HAP-1 (cell line): Measurements from ENCODE around the gene SDK1.

Source experiments
- DNase-seq, 2 experiments: peaks; one replicate each; pipeline ENCODE4 v3.0.0-alpha.2; 2016 to 2020; ENCODE audit warnings: low spot score in 2 of 2
- H3K27me3 ChIP-seq: fragments of 250-450 bp; sonication (Bioruptor Pico); 2 replicates; pipeline ENCODE4 v1.5.1; 2020; ENCODE audit warnings: low read depth, mild to moderate bottlenecking, moderate library complexity
- H3K36me3 ChIP-seq: fragments of 250-450 bp; sonication (Bioruptor Pico); replicated peaks from 2 replicates; pipeline ENCODE4 v1.5.1; 2020; ENCODE audit warnings: mild to moderate bottlenecking
- H3K4me1 ChIP-seq: fragments of 250-450 bp; sonication (Bioruptor Pico); 2 replicates; pipeline ENCODE4 v1.5.1; 2020; ENCODE audit warnings: mild to moderate bottlenecking
- H3K4me3 ChIP-seq: fragments of 250-450 bp; sonication (Bioruptor Pico); 2 replicates; pipeline ENCODE4 v1.5.1; 2020; ENCODE audit warnings: mild to moderate bottlenecking, moderate library complexity
- H3K9me3 ChIP-seq: fragments of 250-450 bp; sonication (Bioruptor Pico); 2 replicates; pipeline ENCODE4 v1.5.1; 2020; ENCODE audit warnings: mild to moderate bottlenecking, moderate library complexity
- in situ Hi-C: fragments of 300-500 bp; cut with MboI; formaldehyde crosslinking; loops from 3 replicates; pipeline ENCODE4 v1.14.3; 2020; ENCODE audit warnings: low sequenced_read_pairs, inconsistent platforms, mixed read lengths

Gene SDK1

GRCh38 chr7:4058158-4058557 is 757.1 kb downstream of the SDK1 start:
- Histone ChIP-seq H3K4me3 (no peak overlapping the region), H3K4me1 (no peaks in the 10 kb centered on the region), H3K36me3 (no peaks in the 10 kb centered on the region), H3K27me3 (no peaks in the 10 kb centered on the region), H3K9me3 (no peaks in the 10 kb centered on the region)
- in situ Hi-C loops = no loop called here
- no peak for DNase-seq

GRCh38 chr7:4065190-4065589 is 764.1 kb downstream of the SDK1 start:
- in situ Hi-C loops = no loop called here
- Histone ChIP-seq H3K36me3 (no peaks in the 10 kb centered on the region), H3K4me1 (no peaks in the 10 kb centered on the region), H3K9me3 (no peaks in the 10 kb centered on the region), H3K27me3 (no peaks in the 10 kb centered on the region), H3K4me3 (no peak overlapping the region)
- no peak for DNase-seq

- no peak overlapping the region for H3K4me3 ChIP-seq
- H3K4me1 ChIP-seq = no peaks in the 10 kb centered on the region
- H3K27me3 ChIP-seq = no peaks in the 10 kb centered on the region
- no peaks in the 10 kb centered on the region for H3K9me3 ChIP-seq
- in situ Hi-C loops = no loop called here
- H3K36me3 ChIP-seq = no peaks in the 10 kb centered on the region
- no peak for DNase-seq
Measured at GRCh38 chr7:4066206-4066605, 765.2 kb downstream of the SDK1 start.

GRCh38 chr7:4066626-4067475 is 765.8 kb downstream of the SDK1 start:
- no peaks in the 10 kb centered on the region for H3K9me3 ChIP-seq
- in situ Hi-C loops = no loop called here
- no peak for DNase-seq
- no peaks in the 10 kb centered on the region for H3K27me3 ChIP-seq
- no peak overlapping the region for H3K4me3 ChIP-seq
- no peaks in the 10 kb centered on the region for H3K4me1 ChIP-seq
- H3K36me3 ChIP-seq = no peaks in the 10 kb centered on the region

GRCh38 chr7:4067476-4067760 is 766.4 kb downstream of the SDK1 start:
- Histone ChIP-seq H3K4me1 (no peaks in the 10 kb centered on the region), H3K4me3 (no peak overlapping the region), H3K9me3 (no peaks in the 10 kb centered on the region), H3K27me3 (no peaks in the 10 kb centered on the region), H3K36me3 (no peaks in the 10 kb centered on the region)
- DNase-seq = no peak
- in situ Hi-C loops = no loop called here

GRCh38 chr7:4067874-4068273 is 766.8 kb downstream of the SDK1 start:
- Histone ChIP-seq H3K9me3 (no peaks in the 10 kb centered on the region), H3K36me3 (no peaks in the 10 kb centered on the region), H3K4me3 (no peak overlapping the region), H3K4me1 (no peaks in the 10 kb centered on the region), H3K27me3 (no peaks in the 10 kb centered on the region)
- in situ Hi-C loops = no loop called here
- no peak for DNase-seq

- DNase-seq = no peak
- Histone ChIP-seq H3K4me1 (no peaks in the 10 kb centered on the region), H3K4me3 (no peak overlapping the region), H3K27me3 (no peaks in the 10 kb centered on the region), H3K9me3 (no peaks in the 10 kb centered on the region), H3K36me3 (no peaks in the 10 kb centered on the region)
- in situ Hi-C loops = no loop called here
Measured at GRCh38 chr7:4068286-4068685, 767.2 kb downstream of the SDK1 start.

- DNase-seq = no peak
- H3K9me3 ChIP-seq = no peaks in the 10 kb centered on the region
- no peak overlapping the region for H3K4me3 ChIP-seq
- no peaks in the 10 kb centered on the region for H3K36me3 ChIP-seq
- no peaks in the 10 kb centered on the region for H3K4me1 ChIP-seq
- H3K27me3 ChIP-seq = no peaks in the 10 kb centered on the region
- in situ Hi-C loops = no loop called here
Measured at GRCh38 chr7:4069268-4070095, 768.4 kb downstream of the SDK1 start.

GRCh38 chr7:4070214-4070613 is 769.2 kb downstream of the SDK1 start:
- in situ Hi-C loops = no loop called here
- no peak for DNase-seq
- Histone ChIP-seq H3K4me1 (no peaks in the 10 kb centered on the region), H3K27me3 (no peaks in the 10 kb centered on the region), H3K36me3 (no peaks in the 10 kb centered on the region), H3K9me3 (no peaks in the 10 kb centered on the region), H3K4me3 (no peak overlapping the region)

GRCh38 chr7:4071370-4072058 is 770.5 kb downstream of the SDK1 start:
- in situ Hi-C loops = no loop called here
- Histone ChIP-seq H3K36me3 (no peaks in the 10 kb centered on the region), H3K9me3 (no peaks in the 10 kb centered on the region), H3K4me1 (no peaks in the 10 kb centered on the region), H3K4me3 (no peak overlapping the region), H3K27me3 (no peaks in the 10 kb centered on the region)
- DNase-seq = no peak

GRCh38 chr7:4072161-4072925 is 771.3 kb downstream of the SDK1 start:
- Histone ChIP-seq H3K36me3 (no peaks in the 10 kb centered on the region), H3K27me3 (no peaks in the 10 kb centered on the region), H3K9me3 (no peaks in the 10 kb centered on the region), H3K4me3 (no peak overlapping the region), H3K4me1 (no peaks in the 10 kb centered on the region)
- no peak for DNase-seq
- in situ Hi-C loops = no loop called here

- Histone ChIP-seq H3K9me3 (no peaks in the 10 kb centered on the region), H3K36me3 (no peaks in the 10 kb centered on the region), H3K4me3 (no peak overlapping the region), H3K4me1 (no peaks in the 10 kb centered on the region), H3K27me3 (no peaks in the 10 kb centered on the region)
- no peak for DNase-seq
- in situ Hi-C loops = no loop called here
Measured at GRCh38 chr7:4073052-4073451, 772.0 kb downstream of the SDK1 start.

GRCh38 chr7:4073750-4074149 is 772.7 kb downstream of the SDK1 start:
- Histone ChIP-seq H3K4me3 (no peak overlapping the region), H3K36me3 (no peaks in the 10 kb centered on the region), H3K4me1 (no peaks in the 10 kb centered on the region), H3K27me3 (no peaks in the 10 kb centered on the region), H3K9me3 (no peaks in the 10 kb centered on the region)
- in situ Hi-C loops = no loop called here
- DNase-seq = no peak
